C4-2B (cell line): ENCODE data around the gene MYL5.

Source experiments
- CTCF ChIP-seq: fragments of 450-650 bp; conservative IDR thresholded peaks from 2 replicates; pipeline ENCODE4 v1.5.1; 2017; ENCODE audit warnings: mild to moderate bottlenecking
- ZFX ChIP-seq: fragments of 450-650 bp; IDR thresholded peaks from 2 replicates; pipeline ENCODE4 v1.6.1; 2017

DNA sequence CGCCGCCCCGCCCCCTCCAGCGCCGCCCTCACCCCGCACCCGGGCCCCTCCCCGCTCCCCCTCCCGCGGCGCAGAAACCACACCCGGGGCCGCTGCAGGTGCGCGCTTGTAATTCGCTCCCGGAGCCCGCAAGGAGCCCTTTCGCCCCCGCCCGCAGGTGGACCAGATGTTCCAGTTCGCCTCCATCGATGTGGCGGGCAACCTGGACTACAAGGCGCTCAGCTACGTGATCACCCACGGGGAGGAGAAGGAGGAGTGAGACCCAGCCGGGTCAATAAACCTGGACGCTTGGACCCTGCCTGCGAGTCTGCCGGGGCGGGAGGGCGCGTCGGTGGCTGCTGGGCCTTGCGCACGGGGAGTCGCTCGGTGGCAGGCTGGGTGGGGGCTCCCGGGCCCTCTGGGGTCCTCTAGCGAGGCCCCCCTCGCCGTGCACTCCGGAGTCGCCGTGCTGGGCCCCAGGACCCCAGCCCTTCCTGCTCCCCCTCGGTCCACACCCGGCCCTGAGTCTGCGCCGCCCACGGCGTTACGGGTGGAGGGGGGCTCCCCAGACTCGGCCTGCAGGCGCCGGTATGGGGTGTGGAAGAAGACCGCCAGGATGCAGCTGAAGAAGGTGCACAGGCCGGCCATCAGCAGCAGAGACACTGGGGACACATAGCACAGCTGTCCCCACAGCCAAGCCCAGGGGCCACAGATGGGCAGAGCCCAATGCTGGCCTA is 7.6 kb downstream of the MYL5 start:
- TF ChIP-seq CTCF (no peak), ZFX (no peak)
